PC-3 (cell line): Measurements from ENCODE around the gene IBA57.

Source experiments
- CTCF ChIP-seq: fragments of 300-600 bp; sonication (generic); conservative IDR thresholded peaks from 2 replicates; pipeline ENCODE4 v1.5.1; 2017; ENCODE audit warnings: antibody characterized with exemption, low read depth, mild to moderate bottlenecking, low read length
- EZH2 ChIP-seq: fragments of 300-600 bp; sonication (generic); IDR thresholded peaks from one replicate; pipeline ENCODE4 v1.6.1; 2017; ENCODE audit warnings: antibody characterized with exemption, mild to moderate bottlenecking, low read length; ENCODE audit not compliant: unreplicated experiment

GRCh38 chr1:228190778-228191177 lies 25.2 kb downstream of the IBA57 start:
- TF ChIP-seq EZH2 (no peak), CTCF (no peak)
